GM21619 (cell line): ENCODE results near the gene SORCS2.

Experiments
- ATAC-seq: cut with Tn5 transposase; IDR thresholded peaks from one replicate; pipeline ENCODE4 v1.9.1; 2021; ENCODE audit not compliant: unreplicated experiment

SORCS2 gene

DNA sequence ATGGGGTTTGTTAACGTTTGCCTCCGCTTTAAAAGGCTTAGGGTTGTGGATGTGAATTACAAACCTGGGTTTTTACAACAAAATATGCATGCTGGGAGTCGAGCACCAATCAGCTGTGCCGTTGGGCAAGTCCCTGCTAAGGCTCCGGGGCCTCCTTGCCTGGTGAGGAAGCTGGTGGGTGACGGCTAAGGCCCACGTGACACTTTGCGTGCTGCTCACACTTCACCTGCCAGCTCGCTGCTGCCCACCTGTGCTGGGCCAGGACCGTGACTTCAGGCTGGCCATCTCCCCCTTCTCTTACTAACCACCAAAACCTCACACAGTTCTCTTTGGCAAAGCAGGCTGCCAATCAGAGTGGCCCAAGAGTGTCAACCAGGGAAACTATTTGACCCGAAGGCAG is 569.0 kb downstream of the SORCS2 start:
- no peak for ATAC-seq

DNA sequence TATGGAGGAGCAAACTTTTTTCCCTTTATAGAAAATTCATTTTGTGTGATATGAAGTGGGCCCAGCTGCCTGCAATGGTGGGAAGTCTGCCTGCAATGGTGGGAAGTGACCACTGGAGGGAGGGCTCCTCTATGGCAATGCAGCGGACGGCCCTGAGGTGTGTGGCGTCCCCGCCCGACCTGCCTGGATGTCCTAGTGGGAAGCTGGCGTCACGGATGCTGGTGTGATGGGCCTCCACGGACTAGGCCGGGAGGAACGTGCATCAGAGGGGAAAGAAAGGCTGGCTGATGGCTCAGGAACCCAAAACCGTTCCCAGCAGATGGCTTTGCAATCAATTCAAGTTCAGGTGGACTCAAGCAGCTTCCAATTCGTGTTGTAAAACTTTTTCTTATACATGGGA is 569.4 kb downstream of the SORCS2 start:
- ATAC-seq = peak; percentile 76

DNA sequence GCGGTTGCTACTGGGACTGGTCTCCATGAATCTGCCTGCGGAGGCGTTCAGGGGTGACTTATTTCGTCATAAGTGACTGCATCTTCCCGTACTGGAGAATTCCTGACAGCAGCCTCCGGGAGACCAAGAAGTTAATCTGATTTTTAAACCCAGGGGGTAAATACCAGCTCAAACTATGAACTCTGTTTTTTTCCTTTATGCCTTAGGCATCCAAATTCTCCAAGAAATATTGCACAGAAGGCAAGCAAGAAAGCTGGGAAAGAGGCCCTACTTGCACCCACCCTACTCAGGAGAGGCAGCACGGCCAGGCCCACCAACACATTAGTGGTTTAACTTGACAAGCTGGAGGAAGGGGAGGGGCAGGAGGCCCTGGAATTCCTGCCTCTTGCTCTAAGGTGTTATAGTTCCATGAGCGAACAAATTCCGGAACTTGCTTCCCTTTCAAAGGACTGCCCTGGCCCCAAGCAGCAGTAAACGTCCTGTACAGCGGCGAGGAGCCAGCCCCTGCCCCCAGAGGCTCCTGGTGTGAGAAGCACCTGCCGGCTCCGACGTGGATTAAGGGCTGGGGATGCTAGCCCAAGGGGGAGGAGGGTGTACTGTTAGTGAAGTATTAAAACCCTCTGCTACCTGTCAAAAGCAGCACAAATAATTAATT is 570.2 kb downstream of the SORCS2 start:
- no peak for ATAC-seq

DNA sequence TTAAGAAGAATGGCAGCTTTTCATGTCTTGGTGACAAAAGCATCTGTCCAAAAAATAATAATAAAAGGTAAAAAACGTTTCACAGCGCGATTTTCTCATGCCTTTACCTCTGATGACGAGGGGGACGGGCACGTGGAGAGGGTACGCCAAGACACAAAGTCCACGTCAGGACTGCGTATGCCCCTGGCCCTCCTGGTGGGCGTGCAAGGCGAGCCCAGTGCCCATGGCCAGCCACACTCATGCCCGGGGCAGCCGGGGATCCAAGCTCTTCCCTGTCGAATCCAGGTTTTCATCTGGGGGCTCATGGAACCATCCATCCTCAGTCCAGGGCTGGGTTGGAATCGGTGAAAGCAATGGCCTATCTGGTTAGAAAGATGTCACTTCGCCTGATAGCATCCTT is 570.8 kb downstream of the SORCS2 start:
- ATAC-seq = no peak

DNA sequence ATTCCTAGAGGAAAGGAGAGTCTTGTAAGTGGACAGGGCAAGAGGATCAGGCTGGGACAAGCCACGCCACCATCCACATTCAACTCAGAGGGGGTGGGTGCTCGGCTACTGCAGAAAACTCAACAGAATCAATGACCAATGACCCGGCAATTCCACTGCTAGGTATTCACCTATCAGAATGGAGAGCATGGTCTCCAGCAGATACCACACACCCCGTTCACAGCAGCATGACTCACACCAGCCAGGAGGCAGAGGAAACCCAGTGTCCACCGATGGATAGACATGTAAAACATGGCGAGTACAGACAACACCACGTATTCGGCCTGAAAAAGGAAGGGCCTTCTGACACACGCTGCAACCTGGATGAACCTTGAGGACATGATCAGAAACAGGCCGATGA is 571.5 kb downstream of the SORCS2 start:
- no peak for ATAC-seq

DNA sequence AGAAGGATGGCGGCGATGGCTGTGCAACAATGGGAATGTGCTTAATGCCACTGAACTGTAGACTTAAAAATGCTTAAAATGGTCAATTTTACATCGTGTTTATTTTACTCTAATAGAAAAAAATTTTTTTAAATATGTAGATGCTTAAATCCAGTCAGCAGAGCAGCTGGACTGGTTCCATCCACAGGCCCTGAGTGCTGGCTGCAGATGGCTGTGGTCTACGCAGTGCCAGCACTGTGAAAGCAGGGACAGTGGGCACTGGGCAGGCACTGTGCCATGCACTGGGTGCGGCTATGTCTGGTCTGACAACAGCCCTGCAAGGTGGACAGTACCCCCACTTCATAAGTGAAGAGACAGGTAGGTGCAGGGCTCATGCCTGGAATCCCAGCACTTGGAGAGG is 572.1 kb downstream of the SORCS2 start:
- ATAC-seq = no peak

DNA sequence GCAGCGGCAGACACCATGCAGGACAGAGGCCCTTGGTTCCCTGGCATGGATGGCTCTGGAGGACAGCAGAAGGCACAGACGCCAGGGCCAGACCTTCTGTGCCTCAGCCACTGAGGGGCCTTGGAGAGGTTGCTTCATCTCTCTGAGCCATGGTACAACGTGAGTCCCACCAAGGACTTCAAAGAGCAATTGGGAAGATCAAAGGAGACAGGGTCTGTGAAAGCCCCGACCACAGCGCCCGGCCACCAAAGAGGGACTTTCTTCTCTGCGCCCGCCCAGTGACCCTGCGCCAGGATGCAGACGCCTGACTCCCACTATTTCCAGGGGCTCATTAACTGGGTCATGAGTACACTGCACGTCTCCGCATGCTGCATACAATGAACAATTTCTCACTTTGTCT is 573.3 kb downstream of the SORCS2 start:
- no peak for ATAC-seq

DNA sequence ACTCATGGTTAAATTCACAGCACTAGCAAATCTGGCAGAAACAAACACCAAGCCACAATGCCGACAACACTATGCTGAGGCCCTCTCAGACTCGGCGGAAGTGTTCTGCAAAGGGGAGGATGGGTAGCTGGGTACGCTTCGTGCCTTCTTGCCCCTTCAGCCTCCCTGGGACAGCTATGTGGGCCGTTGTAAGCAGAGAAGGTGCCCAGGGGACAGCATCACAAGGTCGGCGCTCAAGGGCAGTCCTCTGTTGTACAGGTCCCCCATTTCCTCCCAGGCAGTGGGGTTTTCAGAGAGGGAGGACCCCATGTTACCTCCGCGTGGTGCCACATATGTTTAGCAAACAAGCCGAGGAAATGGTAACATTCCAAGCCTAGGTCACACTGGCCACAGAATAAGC is 573.7 kb downstream of the SORCS2 start:
- ATAC-seq = no peak

DNA sequence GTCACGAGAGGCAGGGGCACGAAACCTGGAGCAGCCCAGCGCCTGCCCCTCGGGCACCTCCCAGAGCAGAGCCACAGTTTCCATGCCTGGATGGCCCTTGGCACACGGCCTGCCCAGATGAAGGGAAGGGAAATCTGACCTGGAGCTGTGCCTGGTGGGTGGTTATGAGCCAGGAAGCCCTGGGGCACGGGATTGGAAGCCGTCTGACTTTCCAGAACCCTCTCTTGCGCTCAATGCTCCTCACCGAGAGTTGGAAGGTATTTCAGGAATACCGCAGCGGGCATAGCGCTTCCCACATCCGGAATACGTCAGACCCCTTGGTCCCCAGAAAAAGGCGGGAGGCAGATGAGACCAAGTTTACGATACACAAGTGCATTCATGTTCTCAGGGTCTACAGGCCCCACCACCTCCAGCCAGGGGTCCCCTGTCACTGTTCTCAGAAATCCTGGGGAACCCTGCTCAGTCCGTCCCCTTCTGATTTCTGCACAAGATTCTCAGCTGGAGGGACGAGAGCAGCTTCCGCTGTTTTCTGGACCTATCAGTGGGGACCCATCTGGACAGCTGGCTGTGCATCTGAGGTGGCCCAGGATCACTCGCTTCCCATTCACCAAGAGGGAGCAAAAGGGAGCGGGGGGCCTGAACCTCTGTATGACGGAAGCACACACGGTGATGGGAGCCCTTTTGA is 574.5 kb downstream of the SORCS2 start:
- no peak for ATAC-seq

DNA sequence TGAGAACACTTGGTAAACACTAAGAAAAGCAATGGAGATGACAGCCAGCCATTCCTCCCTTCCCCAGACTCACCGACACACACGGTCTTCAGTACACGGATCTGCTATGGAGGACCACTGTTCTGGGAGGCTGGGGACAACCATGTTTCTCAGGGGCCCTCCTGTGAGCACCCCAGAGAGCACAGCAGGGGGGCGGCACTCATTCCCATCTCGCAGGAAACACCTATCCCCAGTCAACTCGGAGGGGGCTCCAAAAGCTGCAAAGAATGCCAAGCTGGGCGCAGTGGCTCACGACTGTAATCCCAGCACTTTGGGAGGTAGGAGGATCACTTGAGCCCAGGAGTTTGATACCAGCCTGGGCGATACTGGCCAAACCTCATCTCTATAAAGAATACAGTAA is 575.2 kb downstream of the SORCS2 start:
- no peak for ATAC-seq

DNA sequence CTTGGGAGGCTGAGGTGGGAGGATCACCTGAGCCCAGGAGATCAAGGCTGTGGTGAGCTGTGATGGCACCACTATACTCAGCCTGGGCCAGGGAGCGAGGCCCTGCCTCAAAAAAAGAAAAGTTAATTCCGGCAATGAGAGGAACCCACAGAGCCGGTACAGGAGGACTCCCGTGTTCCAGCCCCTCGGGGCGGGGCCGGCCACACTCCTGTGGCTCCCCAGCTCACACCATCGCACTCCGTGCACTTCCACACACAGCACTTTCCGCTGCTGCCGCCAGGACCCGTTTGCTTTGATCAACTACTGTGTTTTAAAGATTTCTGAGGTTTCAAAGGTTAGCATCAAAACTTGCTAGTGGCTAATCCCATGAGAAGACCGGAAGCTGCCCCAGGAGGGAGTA is 575.6 kb downstream of the SORCS2 start:
- no peak for ATAC-seq

DNA sequence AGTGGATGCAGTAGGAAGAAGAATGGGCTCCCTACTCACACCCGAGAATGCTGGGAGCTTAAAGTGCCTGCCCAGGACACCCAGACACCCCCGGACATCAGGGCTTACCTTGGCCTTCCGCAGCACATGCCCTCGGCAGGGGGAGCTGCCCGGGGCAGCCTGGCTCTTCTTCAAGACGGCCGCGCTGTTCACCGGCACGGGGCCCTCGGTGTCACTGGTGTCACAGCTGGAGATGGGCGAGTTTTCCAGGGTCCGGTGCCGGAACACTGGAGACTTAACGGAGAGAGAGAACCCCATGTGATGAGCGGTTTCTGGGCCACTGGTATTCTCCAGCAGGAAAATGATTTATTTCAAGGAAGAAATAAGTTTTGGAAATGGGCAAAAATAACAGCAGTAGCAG is 576.4 kb downstream of the SORCS2 start:
- ATAC-seq = no peak

DNA sequence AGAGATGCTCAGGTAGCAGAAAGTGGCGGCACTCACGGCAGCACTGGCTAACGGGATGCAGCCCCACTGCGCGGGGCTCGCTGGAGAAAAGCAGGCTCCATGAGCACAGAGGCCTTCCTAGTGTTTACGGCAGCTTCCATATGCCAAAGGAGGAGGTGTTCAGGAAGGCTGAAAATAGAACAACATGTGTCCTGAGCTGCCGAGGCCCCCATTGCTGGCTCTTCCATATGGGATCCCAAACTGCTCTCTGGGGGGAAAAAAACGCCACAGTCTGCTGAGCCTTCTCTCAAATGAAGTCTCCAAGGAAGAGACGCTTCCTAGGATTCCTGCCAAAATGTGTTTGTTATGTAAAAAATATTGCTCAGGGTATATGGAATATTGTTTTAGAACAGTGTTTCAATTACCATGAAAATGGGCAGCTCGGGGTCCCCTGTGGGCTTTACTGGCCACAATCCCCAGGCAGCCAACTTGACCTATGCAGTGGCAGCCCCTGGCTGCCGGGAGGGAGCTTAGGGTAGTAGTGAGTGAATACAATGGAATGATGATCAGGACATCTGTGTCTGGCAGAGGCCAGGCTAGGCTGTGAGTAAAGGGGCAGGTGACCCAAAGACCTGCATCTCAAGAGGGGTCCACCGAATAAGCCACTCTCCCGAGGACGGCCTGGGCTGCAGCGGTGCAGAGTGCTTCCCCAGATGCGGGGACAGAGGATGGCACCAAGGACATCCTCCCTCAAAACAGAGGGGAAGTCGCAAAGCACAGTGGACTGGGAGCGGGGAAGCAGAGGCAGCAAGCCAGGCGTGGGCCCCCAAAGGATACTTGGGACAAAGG is 577.3 kb downstream of the SORCS2 start:
- no peak for ATAC-seq

DNA sequence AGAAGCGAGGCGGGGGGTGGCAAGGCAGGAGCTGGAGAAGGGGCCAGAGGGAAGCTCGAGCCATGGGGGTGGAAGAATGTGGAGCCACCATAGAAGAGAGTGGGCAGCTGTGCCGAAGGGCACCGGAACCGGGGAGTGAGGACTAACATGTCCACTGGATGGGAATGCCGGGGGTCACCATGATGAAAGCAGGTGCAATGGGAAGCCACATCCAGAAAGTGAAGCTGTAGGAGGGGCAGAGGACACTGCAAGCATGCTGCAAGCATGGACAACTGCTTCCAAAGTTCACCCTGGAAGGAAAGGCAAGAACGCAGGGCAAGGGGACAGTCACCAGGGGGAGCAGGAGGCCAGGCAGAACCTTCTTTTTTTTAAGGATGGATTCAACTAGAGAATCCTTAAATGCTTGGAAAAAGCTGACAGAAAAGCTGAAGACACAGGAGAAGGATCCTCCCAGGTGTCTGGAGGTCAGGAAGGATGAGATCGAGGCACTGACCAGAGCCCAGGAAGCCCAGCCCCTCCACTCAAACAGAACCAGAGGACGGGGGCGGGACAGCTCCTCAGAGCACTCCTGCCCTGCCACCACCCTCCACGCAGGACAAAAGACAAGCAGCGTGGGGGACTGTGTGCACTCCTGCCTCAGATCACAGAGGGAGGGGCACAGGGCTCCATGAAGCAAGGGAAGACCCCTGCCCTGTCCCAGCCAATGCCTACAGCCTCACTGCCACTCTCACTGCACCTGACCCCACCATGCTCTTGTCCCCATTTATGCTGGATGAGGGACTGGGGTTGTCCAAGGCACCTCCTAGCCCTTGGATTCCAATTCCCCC is 578.1 kb downstream of the SORCS2 start:
- ATAC-seq = no peak

DNA sequence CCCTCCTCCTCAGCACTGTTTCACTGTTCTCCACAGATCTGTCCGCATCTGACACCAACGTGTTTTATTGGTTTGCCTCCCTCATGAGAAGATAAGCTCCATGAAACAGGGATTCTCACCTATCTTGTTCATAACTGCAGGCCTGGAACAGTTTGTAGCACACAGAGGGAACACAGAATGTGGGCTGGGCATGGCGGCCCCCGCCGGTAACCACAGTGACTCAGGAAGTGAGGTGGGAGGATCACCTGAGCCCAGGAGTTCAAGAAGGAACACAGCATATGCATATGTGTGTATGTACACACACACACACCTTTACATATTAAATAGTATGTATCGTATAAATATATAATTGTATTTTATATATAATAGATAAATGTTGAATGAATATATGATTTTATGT is 578.7 kb downstream of the SORCS2 start:
- no peak for ATAC-seq

DNA sequence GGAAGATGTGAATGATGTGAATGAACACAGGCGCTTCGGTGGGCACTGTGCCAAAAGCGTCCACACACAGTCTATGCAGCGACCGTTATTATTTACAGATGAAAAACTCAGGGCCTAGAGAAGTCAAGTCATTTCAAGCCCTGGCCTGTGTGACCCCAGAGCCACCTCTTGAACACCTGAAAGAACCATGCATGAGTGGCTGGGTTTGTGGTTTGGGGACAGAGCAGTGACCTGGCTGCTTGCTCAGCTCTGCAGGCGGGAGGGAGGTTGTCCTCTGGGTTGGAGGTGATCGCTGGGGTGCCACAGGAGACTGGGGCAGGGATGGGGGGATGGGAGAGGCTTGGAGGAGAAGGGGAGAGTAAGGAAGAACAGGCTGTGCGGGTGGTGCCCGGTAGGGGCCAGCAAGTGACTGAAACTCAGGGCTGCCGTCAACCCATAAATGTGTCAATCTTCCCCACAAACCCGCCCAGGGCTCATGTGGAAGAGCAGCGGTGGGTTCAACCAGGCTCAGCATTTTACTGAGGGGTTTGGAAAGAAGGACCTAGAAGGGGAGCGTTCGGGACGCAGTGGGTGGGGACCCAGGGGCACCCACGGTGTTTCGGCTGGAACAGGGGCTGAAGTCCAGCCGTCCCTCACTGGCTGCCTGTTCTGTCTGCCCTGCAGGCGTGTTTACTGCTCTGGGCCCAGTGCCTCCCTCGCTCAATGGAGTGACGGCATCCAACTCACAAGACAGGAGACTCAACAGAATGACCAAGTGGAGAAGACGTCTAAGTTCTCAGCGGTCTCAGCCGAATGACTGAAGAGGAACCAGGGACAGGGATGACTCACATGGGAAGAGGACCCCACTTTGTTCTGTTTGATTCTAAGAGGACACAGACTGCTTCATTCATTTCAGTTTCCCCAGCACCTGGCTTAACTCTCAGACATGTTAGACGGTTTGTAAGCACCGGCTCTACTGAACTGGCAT is 579.5 kb downstream of the SORCS2 start:
- peak; percentile 93 for ATAC-seq

DNA sequence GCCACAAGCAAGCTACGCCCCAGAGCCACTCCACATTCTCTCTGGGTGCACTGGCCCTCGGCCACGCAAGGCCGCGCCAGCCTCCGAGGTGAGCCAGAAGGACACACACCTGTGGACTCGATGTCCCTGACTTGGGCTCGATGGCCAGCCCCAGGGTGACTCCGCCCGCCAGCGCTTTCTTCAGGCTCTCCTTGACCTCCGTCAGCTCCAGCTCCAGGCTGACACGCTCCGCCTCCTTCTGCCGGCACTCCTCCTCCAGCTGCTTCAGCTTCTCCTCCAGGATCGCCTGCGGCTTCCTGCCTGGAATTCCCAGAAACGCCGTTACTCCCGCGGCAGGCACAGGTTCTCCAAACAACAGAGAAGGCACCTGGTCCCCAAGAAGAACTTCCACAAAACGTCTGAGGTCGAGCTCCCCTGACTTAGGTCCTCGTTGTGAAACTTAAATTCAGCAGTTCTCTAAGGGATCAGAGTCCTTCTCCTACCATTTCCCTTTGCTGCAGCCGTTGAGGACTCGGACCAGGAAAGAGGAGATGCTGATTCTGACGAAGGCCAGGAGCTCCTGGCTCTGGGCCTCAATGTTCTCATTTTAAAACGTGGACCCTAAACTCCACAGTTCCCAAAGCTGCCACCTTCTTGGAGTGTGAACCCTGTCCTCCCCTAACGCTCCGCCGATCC is 580.5 kb downstream of the SORCS2 start:
- ATAC-seq = no peak

DNA sequence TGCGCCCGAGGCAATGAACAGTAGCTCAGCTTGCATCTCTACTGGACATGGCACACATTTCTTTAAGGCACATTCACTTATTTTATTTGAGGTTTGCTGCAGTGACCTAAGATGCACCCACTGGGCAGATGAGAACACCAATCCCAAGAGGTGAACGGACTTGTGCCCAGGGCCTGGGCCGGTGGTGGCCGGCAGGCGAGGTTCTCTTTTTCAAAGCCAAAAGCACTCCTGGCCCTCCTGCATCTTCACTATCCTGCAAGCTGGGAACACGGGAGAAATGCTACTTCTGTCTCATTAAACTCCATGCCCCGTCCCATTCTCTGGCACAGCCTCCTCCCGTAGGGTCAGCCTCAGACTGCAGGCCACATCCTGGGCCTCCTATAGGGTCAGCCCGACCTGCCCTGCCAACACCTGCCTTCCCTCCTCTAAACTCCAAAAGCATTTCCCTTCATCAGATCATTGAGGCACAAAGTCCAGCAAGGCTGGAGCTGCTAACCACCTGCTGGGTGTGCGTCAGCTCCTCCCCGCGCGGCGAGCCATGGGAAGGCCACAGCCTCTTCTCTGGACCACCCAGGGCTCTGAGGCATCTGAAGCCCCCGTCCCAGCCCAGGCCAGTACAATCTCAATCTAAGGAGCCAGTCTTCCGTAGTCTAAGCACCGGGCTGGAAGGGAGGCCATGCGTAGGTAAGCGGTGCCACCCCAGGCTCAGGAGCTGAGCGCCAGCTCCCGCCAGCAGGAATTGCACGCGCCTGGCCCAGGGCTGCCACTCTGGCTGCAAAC is 581.3 kb downstream of the SORCS2 start:
- no peak for ATAC-seq
